VCaP (cell line): ENCODE results near the gene GPRIN3.

Source experiments
- H3K27ac ChIP-seq: fragments of 450-650 bp; 2 replicates; pipeline ENCODE4 v1.5.1; 2017
- TF ChIP-seq, protein P1 (sequence below): fragments of 450-650 bp; conservative IDR thresholded peaks from 2 replicates; pipeline ENCODE4 v1.5.1; 2017; ENCODE audit warnings: mild to moderate bottlenecking, moderate library complexity

The GPRIN3 gene

DNA sequence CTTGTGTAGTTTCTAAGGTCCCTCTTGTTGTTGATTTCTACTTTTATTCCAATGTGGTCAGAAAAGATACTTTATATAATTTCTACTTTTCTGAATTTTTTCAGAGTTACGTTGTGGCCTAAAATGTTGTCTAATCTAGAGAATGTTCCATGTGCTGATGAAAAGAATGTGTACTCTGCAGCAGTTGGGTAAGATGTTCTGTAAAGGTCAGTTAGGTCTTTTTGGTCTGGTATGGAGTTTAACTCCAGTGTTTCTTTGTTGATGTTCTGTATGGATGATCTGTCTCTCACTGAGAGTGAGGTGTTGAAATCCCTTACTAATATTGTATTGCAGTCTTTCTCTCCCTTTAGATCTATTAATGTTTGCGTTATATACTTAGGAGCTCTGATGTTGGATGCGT lies 37.0 kb upstream of the GPRIN3 start:
- TF ChIP-seq, protein P1, sequence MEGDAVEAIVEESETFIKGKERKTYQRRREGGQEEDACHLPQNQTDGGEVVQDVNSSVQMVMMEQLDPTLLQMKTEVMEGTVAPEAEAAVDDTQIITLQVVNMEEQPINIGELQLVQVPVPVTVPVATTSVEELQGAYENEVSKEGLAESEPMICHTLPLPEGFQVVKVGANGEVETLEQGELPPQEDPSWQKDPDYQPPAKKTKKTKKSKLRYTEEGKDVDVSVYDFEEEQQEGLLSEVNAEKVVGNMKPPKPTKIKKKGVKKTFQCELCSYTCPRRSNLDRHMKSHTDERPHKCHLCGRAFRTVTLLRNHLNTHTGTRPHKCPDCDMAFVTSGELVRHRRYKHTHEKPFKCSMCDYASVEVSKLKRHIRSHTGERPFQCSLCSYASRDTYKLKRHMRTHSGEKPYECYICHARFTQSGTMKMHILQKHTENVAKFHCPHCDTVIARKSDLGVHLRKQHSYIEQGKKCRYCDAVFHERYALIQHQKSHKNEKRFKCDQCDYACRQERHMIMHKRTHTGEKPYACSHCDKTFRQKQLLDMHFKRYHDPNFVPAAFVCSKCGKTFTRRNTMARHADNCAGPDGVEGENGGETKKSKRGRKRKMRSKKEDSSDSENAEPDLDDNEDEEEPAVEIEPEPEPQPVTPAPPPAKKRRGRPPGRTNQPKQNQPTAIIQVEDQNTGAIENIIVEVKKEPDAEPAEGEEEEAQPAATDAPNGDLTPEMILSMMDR: no peak
- no peak overlapping the region for H3K27ac ChIP-seq

- TF ChIP-seq, protein P1: no peak
- no peak overlapping the region for H3K27ac ChIP-seq
Observed at GRCh38 chr4:89338206-89338605, 30.6 kb upstream of the GPRIN3 start.

DNA sequence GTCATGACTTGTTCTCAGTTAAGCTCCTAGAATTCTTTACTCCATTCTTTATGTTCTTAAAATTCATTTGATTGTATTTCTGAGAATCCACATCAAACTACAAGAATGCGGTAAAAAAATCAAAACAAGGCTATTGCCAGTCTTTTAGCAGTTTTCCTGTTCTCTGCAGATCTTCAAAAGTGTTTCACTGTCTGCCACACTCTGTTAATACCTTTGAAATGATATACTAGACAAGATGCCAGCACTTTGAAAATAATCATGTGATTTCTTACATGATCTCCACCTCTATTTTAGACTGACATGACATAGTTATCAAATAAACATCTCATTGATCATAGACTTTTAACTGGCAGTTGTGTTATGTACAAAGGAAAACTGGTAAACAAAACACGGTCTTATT lies 30.1 kb upstream of the GPRIN3 start:
- H3K27ac ChIP-seq: no peak overlapping the region
- TF ChIP-seq, protein P1: no peak

DNA sequence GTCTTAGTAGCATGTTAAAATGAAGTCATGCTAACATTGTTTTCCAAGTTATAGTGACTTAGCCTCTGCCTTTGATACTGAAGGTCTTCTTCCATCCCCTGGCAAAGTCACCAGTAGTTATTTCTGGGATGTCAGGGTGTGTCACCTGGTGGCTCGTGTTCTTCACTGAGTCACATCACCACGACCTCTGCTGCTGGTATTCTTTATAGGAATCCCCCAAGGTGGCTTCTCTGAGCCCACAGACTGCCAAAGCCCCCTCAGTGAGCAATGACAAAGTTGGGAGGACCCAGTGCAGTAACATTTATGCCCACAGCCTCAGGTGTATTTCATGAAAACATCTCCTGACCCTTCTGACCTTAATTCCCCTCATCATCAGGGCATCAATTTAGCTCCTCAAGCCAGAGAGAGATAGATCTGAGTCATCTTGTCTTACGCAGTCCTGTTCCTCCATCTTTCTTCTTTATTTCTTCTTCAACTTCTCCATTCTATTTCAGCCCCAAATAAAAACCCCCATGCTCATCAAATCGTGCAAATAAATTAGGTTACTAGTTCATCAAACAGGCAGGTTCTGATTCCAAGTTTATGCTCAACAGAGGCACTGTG lies 29.3 kb upstream of the GPRIN3 start:
- TF ChIP-seq, protein P1: no peak
- no peak overlapping the region for H3K27ac ChIP-seq

DNA sequence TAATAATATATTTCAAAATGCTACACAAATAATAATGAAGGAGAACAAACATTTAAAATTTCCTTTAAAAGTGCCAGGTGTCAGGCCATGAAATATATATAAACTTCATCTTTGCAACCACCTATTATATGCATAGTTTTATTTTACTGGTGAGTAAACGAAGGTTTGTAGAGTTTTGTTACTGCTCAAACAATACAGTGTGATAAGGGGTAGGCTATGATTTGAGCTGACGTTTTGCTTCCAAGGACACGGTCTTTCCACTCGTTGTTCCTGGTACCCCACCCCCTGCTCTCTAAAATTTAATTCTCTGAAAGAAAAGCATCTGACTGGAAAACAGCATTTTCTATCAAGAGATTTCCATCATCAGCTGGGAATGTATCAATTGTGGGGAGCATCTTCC lies 27.2 kb upstream of the GPRIN3 start:
- TF ChIP-seq, protein P1: no peak
- no peak overlapping the region; the same call in 1 of the 2 replicates for H3K27ac ChIP-seq

GRCh38 chr4:89334311-89334710 lies 26.7 kb upstream of the GPRIN3 start:
- H3K27ac ChIP-seq: no peak overlapping the region; the same call in 1 of the 2 replicates
- TF ChIP-seq, protein P1: no peak

DNA sequence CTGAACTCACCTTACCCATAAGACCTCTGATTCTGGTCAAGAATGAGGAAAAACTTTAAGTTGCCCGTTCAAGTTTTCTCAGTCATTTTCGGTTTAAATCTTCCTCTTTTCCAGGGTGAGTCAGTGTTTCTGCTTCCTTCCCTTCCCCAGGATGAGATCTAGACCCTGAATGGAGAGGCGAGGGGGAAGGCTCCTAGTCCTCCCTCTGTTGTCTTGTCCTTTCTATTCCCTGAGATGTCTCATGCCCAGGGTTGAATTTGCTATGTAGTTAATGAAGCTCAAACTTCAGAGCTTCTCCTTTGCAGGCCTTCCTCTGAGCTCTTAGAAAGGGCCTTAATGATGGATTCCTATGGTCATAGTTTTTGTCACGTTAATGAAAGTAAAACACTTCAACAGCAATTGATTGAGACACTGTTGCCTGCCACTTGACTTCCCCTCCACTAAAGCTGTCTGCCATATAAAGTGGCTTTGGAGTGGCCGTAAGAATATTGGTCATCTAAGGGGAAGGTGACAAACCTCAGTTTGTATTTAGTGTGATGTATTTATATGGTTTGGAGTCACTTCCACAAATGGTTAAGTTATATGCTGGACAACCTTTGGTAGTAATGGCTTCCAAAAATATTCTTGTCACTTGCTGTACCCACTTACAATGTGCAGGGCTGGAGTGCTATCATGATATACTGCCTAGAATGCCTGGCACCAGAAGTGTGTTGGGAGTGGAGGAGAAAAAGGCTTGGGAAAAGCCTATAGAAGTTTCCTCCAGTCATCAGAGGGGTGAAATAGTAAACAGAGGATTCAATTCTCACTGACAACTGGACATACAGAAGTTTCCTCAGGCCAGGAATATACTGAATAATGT lies 24.3 kb upstream of the GPRIN3 start:
- no peak overlapping the region for H3K27ac ChIP-seq
- TF ChIP-seq, protein P1: no peak
